ENCODE results near the gene CD207. TPM values are rescaled to one million over a fixed set of nuclear protein-coding genes. Genes with fewer than 3 reads are reported as not detected.
"Not testable (repeated sequence)": the region's sequence is repeated elsewhere in the genome, so short reads cannot be mapped to it uniquely, and the experiment has no call there.

Gene CD207
- total RNA-seq, 2 donors from 2014 or later, result 1.1 to 1.8 TPM

DNA sequence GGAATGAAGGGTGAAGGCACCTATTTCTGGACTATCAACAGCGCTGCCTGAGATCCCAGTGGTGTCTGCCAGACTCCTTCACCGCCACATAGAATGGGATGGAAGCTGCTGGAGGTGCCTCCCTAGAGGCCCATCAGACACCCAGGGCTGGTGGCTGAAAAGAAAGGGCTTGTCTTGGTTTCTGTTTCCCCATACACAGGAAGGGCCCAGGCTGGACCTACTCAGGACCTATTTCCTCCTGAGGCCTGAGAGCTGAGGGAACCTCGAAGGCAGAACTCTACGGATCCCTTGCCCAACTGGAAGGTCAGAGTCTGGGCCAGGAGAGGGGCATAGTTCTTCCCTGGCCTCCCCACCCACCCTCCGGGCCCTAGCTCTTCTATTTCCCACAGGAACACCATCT is 12.4 kb downstream of the CD207 start:
- Mint-ChIP-seq H3K4me1 (ENCODE audit: low read depth in 2 of 2) (peaks cover 55 to 56% of the 10 kb centered on the region in 2 donors), H3K27ac (peak overlapping the region; percentile 76 to 89), H3K36me3 (no peaks in the 10 kb centered on the region), H3K9me3 (peaks cover 5% of the 10 kb centered on the region), H3K4me3 (peak overlapping the region; percentile 56), H3K27me3 (no peaks in the 10 kb centered on the region)
- ATAC-seq (peak; percentile 54 to 55), DNase-seq (ENCODE audit: low spot score) (peak; percentile 57)

DNA sequence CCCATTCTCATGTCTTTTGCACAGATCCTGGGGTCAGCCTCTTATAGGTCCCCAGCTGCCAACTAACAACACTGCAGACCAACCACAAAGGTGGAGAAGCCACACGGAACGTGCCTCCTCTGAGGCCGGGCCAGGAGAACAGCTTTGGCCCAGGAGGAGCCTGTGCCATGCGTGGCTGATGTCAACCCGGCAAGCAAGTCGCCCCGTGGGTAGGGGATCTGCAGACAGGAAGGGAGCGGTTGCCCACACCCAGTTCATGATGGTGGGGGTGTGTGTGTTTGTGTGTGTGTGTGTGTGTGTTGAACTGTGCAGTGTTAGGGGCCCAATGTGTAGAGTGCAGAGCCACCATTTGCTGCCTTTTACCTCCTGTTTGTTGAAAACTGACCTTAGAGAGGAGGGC is 12.8 kb downstream of the CD207 start:
- H3K4me3 Mint-ChIP-seq, result peak overlapping the region; percentile 56
- peaks cover 5% of the 10 kb centered on the region for H3K9me3 Mint-ChIP-seq
- DNase-seq (ENCODE audit: low spot score) (peak; percentile 56), ATAC-seq (peak; percentile 19 to 38)
- H3K36me3 Mint-ChIP-seq, result peaks cover 3% of the 10 kb centered on the region
- H3K27ac Mint-ChIP-seq, result peak overlapping the region; percentile 76 to 89
- no peaks in the 10 kb centered on the region for H3K27me3 Mint-ChIP-seq
- H3K4me1 Mint-ChIP-seq (ENCODE audit: low read depth in 2 of 2), result peaks cover 58 to 60% of the 10 kb centered on the region in 2 donors

DNA sequence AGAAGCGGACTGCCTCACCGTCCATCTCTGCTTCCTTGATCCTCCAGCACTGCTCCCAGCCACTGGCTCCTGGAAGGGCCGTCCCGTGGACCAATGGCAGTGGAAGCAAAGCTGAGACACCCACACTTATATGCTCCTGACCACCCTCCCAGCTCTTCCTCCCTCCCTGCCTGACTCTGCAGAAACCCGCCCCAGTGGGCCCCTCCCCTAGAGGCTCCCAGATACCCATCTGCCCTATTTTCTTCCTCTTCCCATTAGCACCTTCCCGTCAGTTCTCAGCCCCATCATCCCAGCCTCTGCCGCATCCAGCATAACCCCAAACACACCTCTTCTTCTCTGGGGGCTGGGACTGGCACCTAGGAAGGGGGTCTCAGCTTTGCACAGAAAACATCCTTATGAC is 15.1 kb downstream of the CD207 start, which contains the start of gene CLEC4F:
TSS of gene CLEC4F (minus strand) at position 101 of the 400 bp plus-strand sequence. CDS start at position 25, 76 bp downstream.
- peak within 1 kb of the TSS; percentile 81 to 82 for H3K27ac Mint-ChIP-seq
- H3K27me3 Mint-ChIP-seq, result no peaks in the 10 kb centered on the region
- DNase-seq (ENCODE audit: low spot score), result peak; percentile 16
- H3K4me1 Mint-ChIP-seq (ENCODE audit: low read depth in 2 of 2), result peaks cover 61 to 63% of the 10 kb centered on the region in 2 donors
- peaks cover 5% of the 10 kb centered on the region for H3K9me3 Mint-ChIP-seq
- H3K4me3 Mint-ChIP-seq, result peak within 1 kb of the TSS; percentile 41
- no peak for ATAC-seq
- peaks cover 9% of the 10 kb centered on the region for H3K36me3 Mint-ChIP-seq

DNA sequence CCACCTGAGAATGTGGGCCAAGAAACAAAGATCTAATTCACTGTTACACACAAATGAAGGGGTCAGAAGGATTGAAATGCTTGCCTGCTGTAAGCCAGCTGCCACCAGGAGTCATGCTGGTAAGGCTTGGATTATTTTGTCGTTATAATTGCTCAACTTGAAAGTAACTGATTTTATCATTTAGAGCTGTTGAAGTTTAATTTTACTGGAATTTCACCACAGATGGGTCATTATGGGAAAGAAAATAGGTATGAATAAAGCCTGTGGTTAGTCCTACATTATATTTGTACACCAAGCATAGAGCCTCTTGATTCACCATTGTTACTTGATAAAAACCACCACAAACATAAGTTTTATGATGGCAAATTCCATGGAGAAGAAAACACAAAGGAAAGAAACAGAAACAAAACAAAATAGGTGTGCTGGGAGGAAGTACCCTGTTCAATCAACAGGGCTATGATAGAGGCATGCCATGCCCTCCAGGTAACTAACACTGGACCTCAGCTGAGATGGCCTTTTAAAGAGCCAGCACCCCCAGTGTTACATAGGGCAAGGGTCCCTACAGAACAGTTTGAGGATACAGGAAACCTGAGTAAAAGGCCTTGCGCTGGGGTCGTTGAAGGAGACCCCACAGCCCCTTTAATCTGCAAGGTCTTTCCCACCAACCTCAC is 18.2 kb downstream of the CD207 start:
- H3K4me1 Mint-ChIP-seq (ENCODE audit: low read depth in 2 of 2), result peaks cover 53 to 55% of the 10 kb centered on the region in 2 donors
- H3K27me3 Mint-ChIP-seq, result no peaks in the 10 kb centered on the region
- peak overlapping the region; percentile 81 to 82 for H3K27ac Mint-ChIP-seq
- ATAC-seq, result peak; percentile 54 to 78
- peaks cover 13% of the 10 kb centered on the region for H3K36me3 Mint-ChIP-seq
- peak overlapping the region; percentile 52 for H3K4me3 Mint-ChIP-seq
- peaks cover 3% of the 10 kb centered on the region for H3K9me3 Mint-ChIP-seq
- DNase-seq (ENCODE audit: low spot score), result no peak

DNA sequence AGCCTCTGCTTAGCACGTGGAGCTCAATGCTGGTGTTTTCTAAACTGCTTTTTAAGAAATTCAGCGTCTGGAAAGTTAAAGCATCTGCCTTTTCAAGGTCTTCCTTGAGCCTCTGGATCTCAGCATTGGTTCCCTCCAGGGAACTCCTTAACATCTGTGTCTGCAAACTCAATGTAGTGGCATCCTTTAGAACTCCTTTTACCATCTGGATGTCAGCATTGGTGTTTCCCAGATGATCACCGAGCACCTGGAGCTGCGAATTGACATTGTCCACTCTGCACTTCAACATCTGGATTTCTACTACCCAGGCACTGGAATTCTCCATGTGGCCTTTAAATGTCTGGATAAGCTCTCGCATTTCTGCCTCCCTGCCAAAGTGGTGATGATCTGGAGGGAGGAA is 18.9 kb downstream of the CD207 start:
- Mint-ChIP-seq H3K27me3 (no peaks in the 10 kb centered on the region), H3K9me3 (peaks cover 3% of the 10 kb centered on the region), H3K4me3 (peak overlapping the region; percentile 52), H3K4me1 (ENCODE audit: low read depth in 2 of 2) (peaks cover 50 to 51% of the 10 kb centered on the region in 2 donors), H3K27ac (peak overlapping the region; percentile 81 to 82), H3K36me3 (peaks cover 13% of the 10 kb centered on the region)
- ATAC-seq (no peak), DNase-seq (ENCODE audit: low spot score) (no peak)

DNA sequence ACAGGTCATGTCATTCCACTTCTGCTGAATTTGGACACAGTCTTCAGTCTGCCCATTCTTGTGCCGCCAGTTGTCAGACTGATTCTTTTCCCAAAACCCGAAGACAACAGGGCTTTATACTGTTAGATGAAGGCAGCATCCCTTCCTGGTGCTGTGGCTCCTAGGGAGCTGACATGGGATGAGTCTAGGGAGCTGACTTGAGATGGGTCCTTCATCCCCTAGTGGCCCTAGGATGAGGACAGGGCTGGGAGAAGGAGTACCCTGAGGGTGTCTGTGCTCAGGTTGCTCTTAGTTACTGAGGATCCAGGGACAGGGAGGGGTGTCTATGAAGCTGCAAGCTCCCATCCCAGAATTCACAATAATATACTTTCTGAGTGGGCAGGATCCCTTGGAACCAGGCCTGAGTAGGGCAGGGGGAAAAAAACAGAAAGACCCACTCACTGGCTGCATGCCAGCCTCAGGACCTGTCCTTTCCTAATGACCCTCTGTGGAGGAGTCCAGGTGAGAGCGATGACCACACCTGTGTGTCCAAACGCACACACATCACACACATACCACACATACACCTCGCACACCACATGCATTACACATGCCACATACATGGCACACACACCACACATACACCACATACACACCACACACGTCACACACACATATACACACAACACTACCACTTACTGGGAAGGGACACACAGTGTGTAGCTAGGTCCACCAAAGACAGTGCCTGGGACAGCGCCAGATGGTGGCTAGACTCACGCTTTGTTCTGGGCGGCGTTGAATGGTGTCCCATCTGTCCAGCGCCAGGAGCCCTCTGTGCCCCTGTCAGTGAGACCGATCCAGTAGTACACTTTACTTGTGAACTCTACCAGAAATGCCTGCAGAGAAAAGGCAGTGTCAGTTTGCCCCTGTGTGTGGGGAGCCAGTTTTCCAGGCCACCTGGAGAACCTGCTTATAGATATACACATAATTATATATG is 26.3 kb downstream of the CD207 start:
- H3K36me3 Mint-ChIP-seq, result no peaks in the 10 kb centered on the region
- peaks cover 3% of the 10 kb centered on the region for H3K9me3 Mint-ChIP-seq
- ATAC-seq (peak; percentile 36 to 59), DNase-seq (ENCODE audit: low spot score) (no peak)
- no peaks in the 10 kb centered on the region for H3K27me3 Mint-ChIP-seq
- H3K4me3 Mint-ChIP-seq, result no peak overlapping the region
- H3K4me1 Mint-ChIP-seq (ENCODE audit: low read depth in 2 of 2), result peaks cover 23% of the 10 kb centered on the region in 2 donors
- H3K27ac Mint-ChIP-seq, result peak overlapping the region; percentile 36 to 88

DNA sequence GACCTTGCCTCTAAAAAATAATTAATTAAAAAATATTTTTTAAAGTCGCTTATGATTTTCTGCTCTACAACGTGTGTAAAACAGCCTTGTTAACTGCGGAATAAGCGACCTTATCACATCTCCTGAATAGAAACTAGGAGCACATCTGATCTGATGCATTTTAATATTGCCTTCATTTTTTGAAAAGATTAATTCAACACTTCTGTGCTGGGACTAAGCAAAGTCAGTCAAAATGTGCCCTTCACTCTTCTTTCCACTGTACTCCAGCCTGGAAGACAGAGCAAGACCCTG is 27.8 kb downstream of the CD207 start:
- Mint-ChIP-seq H3K27ac (no peak overlapping the region), H3K9me3 (no peaks in the 10 kb centered on the region), H3K36me3 (no peaks in the 10 kb centered on the region), H3K4me3 (no peak overlapping the region), H3K27me3 (no peaks in the 10 kb centered on the region), H3K4me1 (ENCODE audit: low read depth in 2 of 2) (peaks cover 19 to 23% of the 10 kb centered on the region in 2 donors)
- DNase-seq (ENCODE audit: low spot score) (no peak), ATAC-seq (no peak)

DNA sequence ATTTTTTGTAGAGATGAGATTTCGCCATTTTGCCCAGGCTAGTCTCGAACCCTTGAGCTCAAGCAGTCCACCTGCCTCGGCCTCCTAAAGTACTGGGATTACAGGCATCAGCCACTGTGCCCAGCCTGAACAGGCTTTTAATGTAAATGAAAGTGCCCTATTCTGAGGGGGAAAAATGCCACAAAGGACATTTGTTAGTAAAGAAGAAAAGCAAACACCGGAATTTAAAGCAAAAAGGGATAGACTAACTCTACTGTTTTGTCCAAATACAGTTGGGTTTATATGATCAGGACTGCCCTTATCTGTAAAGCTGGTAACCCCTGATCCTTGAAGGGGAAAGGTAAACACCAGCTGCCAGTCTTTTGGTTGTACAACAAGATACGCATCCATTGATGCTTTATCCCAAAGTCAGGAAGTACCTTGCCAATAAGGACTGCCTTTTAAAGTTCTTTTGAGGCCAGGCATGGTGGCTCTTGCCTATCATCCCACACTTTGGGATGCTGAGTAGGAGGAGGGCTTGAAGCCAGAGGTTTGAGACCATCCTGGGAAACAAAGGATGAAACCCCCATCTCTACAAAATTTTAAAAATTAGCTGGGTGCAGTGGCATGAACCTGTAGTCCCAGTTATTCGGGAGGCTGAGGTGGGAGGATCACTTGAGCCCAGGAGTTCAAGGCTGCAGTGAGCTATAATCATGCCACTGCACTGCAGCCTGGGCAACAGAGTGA is 28.4 kb downstream of the CD207 start:
- Mint-ChIP-seq H3K27me3 (no peaks in the 10 kb centered on the region), H3K27ac (no peak overlapping the region), H3K4me1 (ENCODE audit: low read depth in 2 of 2) (peaks cover 19 to 22% of the 10 kb centered on the region in 2 donors), H3K9me3 (no peaks in the 10 kb centered on the region), H3K4me3 (no peak overlapping the region), H3K36me3 (no peaks in the 10 kb centered on the region)
- DNase-seq (ENCODE audit: low spot score) (no peak), ATAC-seq (no peak)

DNA sequence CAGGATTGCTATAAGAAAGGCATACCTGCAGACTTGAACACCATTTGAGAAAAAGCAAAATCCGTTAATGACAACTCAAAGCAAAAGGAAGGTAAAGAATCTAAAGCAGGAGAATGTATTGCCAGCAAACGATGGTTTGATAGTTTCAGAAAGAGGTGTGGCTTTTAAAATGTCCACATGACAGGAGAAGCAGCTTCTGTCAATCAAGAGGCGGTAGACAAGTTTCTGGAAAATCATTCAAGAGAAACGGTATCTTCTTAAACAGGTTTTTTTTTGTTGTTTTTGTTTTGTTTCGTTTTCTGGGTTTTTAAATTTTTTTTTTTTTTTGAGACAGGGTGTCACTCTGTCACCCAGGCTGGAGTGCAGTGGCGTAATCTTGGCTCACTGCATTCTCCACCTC is 29.0 kb downstream of the CD207 start:
- no peaks in the 10 kb centered on the region for H3K9me3 Mint-ChIP-seq
- DNase-seq (ENCODE audit: low spot score) (no peak), ATAC-seq (no peak)
- no peak overlapping the region for H3K27ac Mint-ChIP-seq
- H3K36me3 Mint-ChIP-seq, result no peaks in the 10 kb centered on the region
- H3K4me1 Mint-ChIP-seq (ENCODE audit: low read depth in 2 of 2), result peaks cover 19 to 22% of the 10 kb centered on the region in 2 donors
- no peaks in the 10 kb centered on the region for H3K27me3 Mint-ChIP-seq
- peak overlapping the region; percentile 15 for H3K4me3 Mint-ChIP-seq

DNA sequence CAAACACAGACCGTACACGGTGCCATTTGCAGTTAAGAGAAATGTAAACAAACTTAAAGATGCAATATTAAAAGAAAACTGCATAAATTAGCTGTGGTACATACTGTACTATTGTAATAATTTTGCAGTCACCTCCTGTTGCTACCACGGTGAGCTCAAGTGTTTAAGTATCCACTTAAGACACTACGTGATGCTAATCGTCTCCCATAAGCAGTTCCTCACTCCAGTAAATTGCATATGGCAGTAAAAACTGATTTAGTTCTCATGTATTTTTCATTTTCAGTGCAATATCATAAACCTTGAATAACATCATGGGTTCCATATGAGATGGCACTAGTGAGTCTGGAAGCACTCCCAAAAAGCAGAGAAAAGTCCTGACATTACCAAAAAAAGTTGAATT is 29.6 kb downstream of the CD207 start:
- DNase-seq (ENCODE audit: low spot score) (no peak), ATAC-seq (no peak)
- peaks cover 18 to 22% of the 10 kb centered on the region in 2 donors for H3K4me1 Mint-ChIP-seq (ENCODE audit: low read depth in 2 of 2)
- H3K36me3 Mint-ChIP-seq, result no peaks in the 10 kb centered on the region
- no peak overlapping the region for H3K4me3 Mint-ChIP-seq
- H3K27ac Mint-ChIP-seq, result no peak overlapping the region
- no peaks in the 10 kb centered on the region for H3K9me3 Mint-ChIP-seq
- no peaks in the 10 kb centered on the region for H3K27me3 Mint-ChIP-seq

DNA sequence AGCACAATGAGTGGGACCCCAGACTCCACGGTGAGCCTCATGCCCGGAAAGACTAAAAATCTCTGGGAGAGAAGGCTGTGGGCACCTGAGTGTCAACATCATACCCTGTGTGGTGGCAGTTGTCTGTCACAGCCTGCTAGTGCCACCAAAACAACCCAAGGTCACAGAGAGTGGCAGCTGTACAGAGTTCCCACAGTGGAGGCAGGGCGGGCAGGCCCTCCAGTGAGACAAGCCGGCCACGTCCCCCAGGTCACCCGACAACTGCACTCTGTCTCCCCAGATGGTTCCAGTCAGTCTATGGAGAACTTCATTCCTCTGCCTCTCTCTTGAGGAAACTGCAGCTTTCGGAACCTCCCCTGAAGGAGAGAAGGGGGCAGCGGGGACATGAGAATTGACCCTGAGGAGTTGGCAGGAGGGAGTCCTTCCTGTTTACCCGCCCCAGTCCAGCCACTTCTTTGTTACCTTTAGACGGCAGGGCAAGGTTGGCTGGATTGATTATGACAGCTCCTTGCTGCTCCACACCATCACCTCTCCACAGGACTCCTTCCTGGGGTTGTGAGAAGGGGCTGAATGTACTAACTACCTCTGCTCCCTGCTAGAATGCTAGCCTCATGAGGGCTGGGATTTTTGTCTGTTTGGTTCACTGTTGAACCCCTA is 33.9 kb downstream of the CD207 start:
- Mint-ChIP-seq H3K27me3 (no peaks in the 10 kb centered on the region), H3K4me3 (no peak overlapping the region), H3K4me1 (ENCODE audit: low read depth in 2 of 2) (peaks cover 25 to 35% of the 10 kb centered on the region in 2 donors), H3K36me3 (peaks cover 10% of the 10 kb centered on the region), H3K9me3 (peaks cover 6% of the 10 kb centered on the region), H3K27ac (peak overlapping the region in 1 of 2 donors; percentile 73)
- DNase-seq (ENCODE audit: low spot score) (no peak), ATAC-seq (no peak)

DNA sequence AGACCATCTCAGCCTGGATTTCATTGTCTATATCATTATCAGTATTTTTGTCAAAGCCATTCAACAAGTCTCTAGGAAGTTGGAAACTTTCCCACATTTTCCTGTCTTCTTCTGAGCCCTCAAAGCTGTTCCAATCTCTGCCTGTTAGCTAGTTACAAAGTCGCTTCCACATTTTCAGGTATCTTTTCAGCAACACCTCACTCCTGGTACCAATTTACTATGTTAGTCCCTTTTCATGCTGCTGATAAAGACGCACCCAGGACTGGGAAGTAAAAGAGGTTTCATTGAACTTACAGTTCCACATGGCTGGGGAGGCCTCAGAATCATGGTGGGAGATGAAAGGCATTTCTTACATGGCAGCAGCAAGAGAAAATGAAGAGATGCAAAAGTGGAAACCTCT is 35.9 kb downstream of the CD207 start:
- peaks cover 6% of the 10 kb centered on the region for H3K9me3 Mint-ChIP-seq
- DNase-seq (ENCODE audit: low spot score) (no peak), ATAC-seq (no peak)
- H3K4me1 Mint-ChIP-seq (ENCODE audit: low read depth in 2 of 2), result peaks cover 38 to 48% of the 10 kb centered on the region in 2 donors
- no peak overlapping the region for H3K27ac Mint-ChIP-seq
- H3K36me3 Mint-ChIP-seq, result peaks cover 10% of the 10 kb centered on the region
- H3K4me3 Mint-ChIP-seq, result no peak overlapping the region
- H3K27me3 Mint-ChIP-seq, result no peaks in the 10 kb centered on the region

DNA sequence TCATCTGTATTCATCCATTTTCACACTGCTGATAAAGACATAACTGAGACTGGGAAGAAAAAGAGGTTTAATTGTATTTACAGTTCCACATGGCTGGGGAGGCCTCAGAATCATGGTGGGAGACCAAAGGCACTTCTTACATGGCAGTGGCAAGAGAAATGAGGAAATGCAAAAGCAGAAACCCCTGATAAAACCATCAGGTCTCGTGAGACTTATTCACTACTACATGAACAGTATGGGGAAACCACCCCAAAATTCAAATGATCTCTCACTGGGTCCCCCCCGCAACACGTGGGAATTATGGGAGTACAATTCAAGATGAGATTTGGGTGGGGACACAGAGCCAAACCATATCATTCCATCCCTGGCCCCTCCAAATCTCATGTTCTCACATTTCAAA is 37.6 kb downstream of the CD207 start:
- H3K27me3 Mint-ChIP-seq; ATAC-seq; DNase-seq (ENCODE audit: low spot score); H3K9me3 Mint-ChIP-seq: not testable (repeated sequence)
- Mint-ChIP-seq H3K4me1 (ENCODE audit: low read depth in 2 of 2) (peaks cover 48 to 52% of the 10 kb centered on the region in 2 donors), H3K27ac (peak overlapping the region in 1 of 2 donors; percentile 22), H3K36me3 (peaks cover 10% of the 10 kb centered on the region), H3K4me3 (peak overlapping the region; percentile 21)

All from natural killer cell treated with Interleukin-12 subunit alpha and Interleukin-12 subunit beta and Interleukin-15 and Interleukin-18, amount 100 ng/mL, for 72 hours (primary cell).